CD4-positive, alpha-beta T cell (primary cell): ENCODE measurements around the gene MUC15. TPM values are rescaled to one million over a fixed set of nuclear protein-coding genes. Genes with fewer than 3 reads are reported as not detected.
"Not testable (repeated sequence)": the region's sequence is repeated elsewhere in the genome, so short reads cannot be mapped to it uniquely, and the experiment has no call there.

Experiments used
- ATAC-seq: fragments of 200-7000 bp; cut with Tn5 transposase; one replicate; pipeline ENCODE4 v1.10.0; 2022; ENCODE audit warnings: mild to moderate bottlenecking; ENCODE audit not compliant: poor library complexity
- CTCF ChIA-PET: fragments of 350-600 bp; sonication (Branson Sonifier 250); formaldehyde crosslinking; loops from one replicate; lab custom pipeline; 2021; ENCODE audit warnings: antibody characterized with exemption, inconsistent platforms; lab: Charles Lee
- POLR2A ChIA-PET: fragments of 350-600 bp; sonication (Branson Sonifier 250); formaldehyde crosslinking; loops from one replicate; lab custom pipeline; 2021; ENCODE audit warnings: antibody characterized with exemption, inconsistent platforms; lab: Charles Lee
- DNase-seq, 14 experiments: peaks; one replicate each; pipeline ENCODE4 v3.0.0-alpha.2; 2013 to 2020; ENCODE audit warnings: mixed read lengths in 2 of 14
- H3K27ac ChIP-seq, 2 donors: one replicate each; pipeline versions ENCODE4 v1.5.1 to v1.7.0; 2013; ENCODE audit warnings: low read length in 2 of 2, low read depth in 1 of 2, mild to moderate bottlenecking in 1 of 2
- H3K27me3 ChIP-seq, 2 experiments: 1 replicate in 1 of 2; 2 replicates in 1 of 2; pipeline versions ENCODE4 v1.6.1 to v1.7.0; 2013; ENCODE audit warnings: low read length in 2 of 2, control low read depth in 1 of 2, mild to moderate bottlenecking in 1 of 2, moderate library complexity in 1 of 2; ENCODE audit not compliant: insufficient read depth in 2 of 2, control insufficient read depth in 1 of 2
- H3K36me3 ChIP-seq: one replicate; pipeline ENCODE4 v1.6.1; 2013; ENCODE audit warnings: low read length, control low read depth; ENCODE audit not compliant: insufficient read depth
- H3K4me1 ChIP-seq: one replicate; pipeline ENCODE4 v1.6.1; 2013; ENCODE audit warnings: low read length, control low read depth; ENCODE audit not compliant: insufficient read depth
- H3K4me3 ChIP-seq: one replicate; pipeline ENCODE4 v1.5.1; 2013; ENCODE audit warnings: mild to moderate bottlenecking, low read length, moderate library complexity
- H3K9me3 ChIP-seq, 2 experiments: 1 replicate in 1 of 2; 2 replicates in 1 of 2; pipeline versions ENCODE4 v1.6.1 to v1.7.0; 2013; ENCODE audit warnings: low read length in 2 of 2, mild to moderate bottlenecking in 2 of 2, control low read depth in 1 of 2, moderate library complexity in 1 of 2; ENCODE audit not compliant: control insufficient read depth in 1 of 2, insufficient read depth in 1 of 2
- H3K27ac Mint-ChIP-seq: one replicate; pipeline ENCODE4 v1.8.0; 2020; ENCODE audit warnings: mixed read lengths
- H3K27me3 Mint-ChIP-seq: one replicate; pipeline ENCODE4 v1.8.0; 2021; ENCODE audit warnings: mixed read lengths
- H3K36me3 Mint-ChIP-seq: one replicate; pipeline ENCODE4 v1.8.0; 2021; ENCODE audit warnings: low read depth, mixed read lengths
- H3K4me1 Mint-ChIP-seq: one replicate; pipeline ENCODE4 v1.8.0; 2021; ENCODE audit warnings: low read depth, mixed read lengths
- H3K4me3 Mint-ChIP-seq: one replicate; pipeline ENCODE4 v1.8.0; 2020; ENCODE audit warnings: mild to moderate bottlenecking, mixed read lengths
- H3K9me3 Mint-ChIP-seq: one replicate; pipeline ENCODE4 v1.8.0; 2020; ENCODE audit warnings: mixed read lengths
- CTCF ChIP-seq: fragments of 200-600 bp; IDR thresholded peaks from one replicate; pipeline ENCODE4 v1.8.0; 2022; ENCODE audit warnings: antibody characterized with exemption, mild to moderate bottlenecking
- intact Hi-C, 2 experiments: fragments of 100-400 bp; cut with DNase I in 1 of 2; cut with micrococcal nuclease in 1 of 2; formaldehyde crosslinking; loops; one replicate each; pipeline versions ENCODE4 v1.15.1 to v1.9.0; 2023 to 2025; cut with DNase I, micrococcal nuclease
- total RNA-seq, 174 experiments: library from RNA in 2 of 174; stranded (reverse) in 2 of 174; gene quantifications; one replicate each; pipeline ENCODE4 v1.2.3 and lab custom pipeline; 2021 to 2026

MUC15 gene
- total RNA-seq, 2 experiments from 2014 or later = not detected

DNA sequence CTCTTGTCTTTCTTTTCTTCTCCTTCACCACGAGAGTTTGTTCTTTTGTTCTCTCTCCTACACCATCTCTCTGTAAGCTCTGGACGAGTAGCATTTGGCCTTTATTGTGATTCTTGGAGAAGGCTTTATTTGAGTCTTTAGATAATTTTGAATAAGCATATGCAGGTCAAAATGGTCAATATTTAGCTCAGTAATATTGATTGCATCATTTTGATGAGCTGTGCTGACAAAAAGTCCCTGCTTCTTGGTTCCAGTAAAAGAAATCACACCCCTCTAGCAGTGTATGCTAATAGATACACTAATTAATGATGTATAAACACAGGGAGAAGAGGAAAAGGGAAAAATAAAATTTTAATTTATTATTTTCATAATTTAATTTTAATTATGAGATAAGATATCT lies 25.8 kb upstream of the MUC15 start:
- Histone ChIP-seq H3K4me3 (no peak overlapping the region), H3K36me3 (no peaks in the 10 kb centered on the region), H3K27ac (no peak overlapping the region), H3K4me1 (no peaks in the 10 kb centered on the region), H3K27me3 (no peaks in the 10 kb centered on the region), H3K9me3 (peaks cover 0 to 12% of the 10 kb centered on the region in 2 experiments)
- POLR2A ChIA-PET = no interaction called here
- DNase-seq (no peak), ATAC-seq (no peak)
- H3K4me3 Mint-ChIP-seq = no peak overlapping the region
- H3K4me1 Mint-ChIP-seq = no peaks in the 10 kb centered on the region
- H3K27ac Mint-ChIP-seq = no peak overlapping the region
- peaks cover 18% of the 10 kb centered on the region for H3K9me3 Mint-ChIP-seq
- no peaks in the 10 kb centered on the region for H3K36me3 Mint-ChIP-seq
- CTCF ChIA-PET = no interaction called here
- no peak for TF ChIP-seq CTCF
- H3K27me3 Mint-ChIP-seq = no peaks in the 10 kb centered on the region
- intact Hi-C loops = no loop called here

DNA sequence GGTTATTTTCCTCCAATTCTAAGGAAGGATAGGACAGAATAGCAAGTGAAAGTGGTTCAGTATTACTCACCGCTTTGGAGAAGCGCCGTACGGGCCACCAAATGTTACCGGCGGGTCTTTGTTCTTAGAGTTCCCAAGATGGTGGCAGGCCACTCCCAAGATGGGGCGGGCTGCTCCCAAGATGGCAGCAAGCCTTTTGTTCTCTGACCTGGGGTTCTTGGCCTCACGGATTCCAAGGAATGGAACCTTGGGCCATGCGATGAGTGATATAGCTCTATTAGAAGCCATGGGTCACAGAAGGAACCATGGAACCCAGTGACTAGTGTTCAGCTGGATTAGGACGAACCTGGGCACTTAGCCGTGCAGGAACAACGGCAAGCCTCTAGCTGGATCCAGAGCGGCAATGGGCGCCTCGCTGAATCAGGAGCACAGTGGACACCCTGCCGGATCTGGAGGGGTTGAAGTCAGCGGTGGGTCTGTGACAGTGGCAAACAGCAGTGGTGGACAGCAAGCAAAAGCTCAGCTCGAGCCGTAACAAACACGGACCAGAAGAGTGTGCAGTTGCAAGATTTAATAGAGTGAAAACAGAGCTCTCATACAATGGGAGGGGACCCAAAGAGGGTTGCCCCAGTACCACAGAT lies 25.1 kb upstream of the MUC15 start:
- ATAC-seq, CTCF ChIA-PET, H3K36me3 Mint-ChIP-seq, H3K27me3 Mint-ChIP-seq, DNase-seq, intact Hi-C loops, POLR2A ChIA-PET, H3K27ac ChIP-seq, H3K4me3 Mint-ChIP-seq, H3K36me3 ChIP-seq, H3K4me3 ChIP-seq, H3K27me3 ChIP-seq, H3K4me1 Mint-ChIP-seq, H3K27ac Mint-ChIP-seq, H3K4me1 ChIP-seq: not testable (repeated sequence)
- H3K9me3 Mint-ChIP-seq = peaks cover 18% of the 10 kb centered on the region
- peaks cover 0 to 12% of the 10 kb centered on the region in 2 experiments for H3K9me3 ChIP-seq

DNA sequence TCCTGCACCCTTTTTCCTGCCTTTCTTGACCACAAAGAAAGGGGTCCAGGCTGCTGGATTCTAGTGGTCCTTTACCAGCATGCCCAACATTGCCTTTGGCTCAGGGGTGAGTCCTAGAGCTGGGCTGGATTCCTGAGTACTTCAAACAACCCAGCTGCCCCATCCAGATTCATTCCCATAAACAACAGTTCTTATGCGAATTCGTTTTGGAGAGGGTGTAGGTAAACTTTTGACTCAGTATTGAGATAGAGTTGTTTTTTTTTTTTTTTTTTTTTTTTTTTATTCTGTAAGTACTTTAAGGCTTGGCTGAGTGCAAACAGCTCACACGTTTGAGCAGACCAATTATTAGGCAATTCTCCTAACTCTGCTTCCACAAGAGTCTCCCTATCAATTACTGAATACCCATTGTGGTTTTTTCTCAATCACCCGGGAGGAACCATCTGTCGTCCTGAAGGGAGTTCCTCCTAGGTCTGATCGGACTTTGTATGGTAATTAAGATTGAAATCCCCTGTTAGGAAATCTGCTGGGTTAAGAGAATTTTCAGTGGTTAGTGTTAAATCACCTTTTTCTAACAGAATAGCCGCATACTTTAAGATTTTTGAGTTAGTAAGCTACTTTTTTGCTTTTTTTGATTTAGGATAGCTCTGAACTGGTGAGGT lies 23.3 kb upstream of the MUC15 start:
- H3K27ac Mint-ChIP-seq, H3K27me3 Mint-ChIP-seq, H3K27ac ChIP-seq, H3K27me3 ChIP-seq, CTCF ChIA-PET, intact Hi-C loops, ATAC-seq, H3K4me3 ChIP-seq, H3K4me1 Mint-ChIP-seq, H3K36me3 ChIP-seq, POLR2A ChIA-PET, H3K36me3 Mint-ChIP-seq, DNase-seq, H3K4me3 Mint-ChIP-seq, H3K4me1 ChIP-seq: not testable (repeated sequence)
- peaks cover 0 to 16% of the 10 kb centered on the region in 2 experiments for H3K9me3 ChIP-seq
- H3K9me3 Mint-ChIP-seq = peaks cover 16% of the 10 kb centered on the region

DNA sequence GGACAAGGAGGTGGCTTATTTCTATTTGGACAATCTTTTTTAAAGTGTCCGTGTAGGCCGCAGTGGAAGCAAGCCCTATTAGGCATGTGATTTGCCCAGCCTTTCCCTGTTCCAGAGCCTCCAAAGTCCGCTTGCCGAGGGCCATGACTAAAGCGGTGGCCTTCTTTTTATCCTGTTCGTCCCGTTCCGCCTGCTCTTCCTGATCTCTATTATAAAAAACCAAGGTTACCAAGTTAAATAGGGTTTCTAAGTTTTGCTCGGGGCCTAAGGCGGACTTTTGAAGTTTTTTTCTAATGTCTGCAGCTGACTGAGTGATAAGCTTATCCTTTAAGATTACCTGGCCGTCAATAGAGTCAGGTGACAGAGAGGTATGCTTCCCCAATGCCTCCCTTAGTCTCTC lies 21.6 kb upstream of the MUC15 start:
- no peaks in the 10 kb centered on the region for H3K4me1 ChIP-seq
- intact Hi-C loops = no loop called here
- H3K4me3 Mint-ChIP-seq = no peak overlapping the region
- ATAC-seq = no peak
- no peak overlapping the region for H3K27ac Mint-ChIP-seq
- H3K9me3 Mint-ChIP-seq = peaks cover 18% of the 10 kb centered on the region
- no peaks in the 10 kb centered on the region for H3K4me1 Mint-ChIP-seq
- H3K27me3 ChIP-seq = no peaks in the 10 kb centered on the region
- no peak for TF ChIP-seq CTCF
- peaks cover 0 to 18% of the 10 kb centered on the region in 2 experiments for H3K9me3 ChIP-seq
- no peak for DNase-seq
- H3K27ac ChIP-seq = no peak overlapping the region
- no peaks in the 10 kb centered on the region for H3K36me3 ChIP-seq
- CTCF ChIA-PET = no interaction called here
- H3K27me3 Mint-ChIP-seq = no peaks in the 10 kb centered on the region
- H3K4me3 ChIP-seq = no peak overlapping the region
- POLR2A ChIA-PET = no interaction called here
- H3K36me3 Mint-ChIP-seq = no peaks in the 10 kb centered on the region
